Activated T-cell treated with anti-CD3 and anti-CD28 coated beads for 48 hours (primary cell): ENCODE measurements around the gene SCG3.
"Not testable (repeated sequence)": the region's sequence is repeated elsewhere in the genome, so short reads cannot be mapped to it uniquely, and the experiment has no call there.

Source experiments
- DNase-seq: peaks from one replicate; pipeline ENCODE4 v3.0.0-alpha.2; 2020; ENCODE audit warnings: low read depth

Gene SCG3

DNA sequence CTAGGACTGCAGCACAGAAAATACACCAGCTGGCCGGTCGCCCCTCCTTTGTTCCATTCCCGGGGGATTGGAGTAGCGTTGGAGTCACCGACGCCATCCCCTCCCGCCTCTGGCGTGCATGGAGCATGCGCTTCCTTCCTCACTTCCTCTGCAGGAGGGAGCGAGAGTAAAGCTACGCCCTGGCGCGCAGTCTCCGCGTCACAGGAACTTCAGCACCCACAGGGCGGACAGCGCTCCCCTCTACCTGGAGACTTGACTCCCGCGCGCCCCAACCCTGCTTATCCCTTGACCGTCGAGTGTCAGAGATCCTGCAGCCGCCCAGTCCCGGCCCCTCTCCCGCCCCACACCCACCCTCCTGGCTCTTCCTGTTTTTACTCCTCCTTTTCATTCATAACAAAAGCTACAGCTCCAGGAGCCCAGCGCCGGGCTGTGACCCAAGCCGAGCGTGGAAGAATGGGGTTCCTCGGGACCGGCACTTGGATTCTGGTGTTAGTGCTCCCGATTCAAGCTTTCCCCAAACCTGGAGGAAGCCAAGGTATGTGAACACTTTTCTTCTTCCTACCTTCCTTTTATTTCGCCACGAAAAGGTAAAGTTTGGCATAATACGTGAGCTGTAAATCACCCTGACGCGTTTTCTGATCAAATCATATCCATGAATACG, at the start of gene SCG3:
SCG3 (plus strand) TSS at position 201 of the 661 bp plus-strand sequence; CDS start at position 454, 253 bp downstream.
- peak; percentile 53 for DNase-seq

- DNase-seq: peak; percentile 1
These were observed 46.6 kb upstream of the SCG3 start for GRCh38 chr15:51634591-51635198.

GRCh38 chr15:51641490-51642130, 39.7 kb upstream of the SCG3 start:
- DNase-seq: no peak

DNA sequence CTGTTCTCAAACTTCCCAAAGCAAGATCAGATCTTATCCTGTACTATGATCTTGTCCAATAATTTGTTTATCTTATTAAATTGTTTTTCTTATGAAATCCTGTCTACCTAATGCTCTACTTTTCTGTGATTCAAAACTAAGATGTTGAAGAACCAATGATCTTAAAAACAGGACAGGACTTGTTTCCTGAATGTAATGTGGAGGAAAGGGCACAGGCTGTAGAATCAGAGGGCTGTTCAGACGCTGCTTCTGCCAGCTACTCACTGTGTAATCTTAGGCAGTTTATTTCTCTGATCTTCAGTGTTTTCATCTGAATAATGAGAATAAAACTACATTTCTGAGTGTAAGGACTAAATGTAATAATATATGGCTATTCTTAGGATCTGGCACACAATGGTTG, 38.6 kb upstream of the SCG3 start:
- DNase-seq: no peak

- DNase-seq: no peak
These were observed 34.2 kb upstream of the SCG3 start for GRCh38 chr15:51647128-51647562.

- not testable (repeated sequence) for DNase-seq
These were observed 33.2 kb upstream of the SCG3 start for GRCh38 chr15:51648101-51648500.

GRCh38 chr15:51648643-51649042, 32.7 kb upstream of the SCG3 start:
- not testable (repeated sequence) for DNase-seq

DNA sequence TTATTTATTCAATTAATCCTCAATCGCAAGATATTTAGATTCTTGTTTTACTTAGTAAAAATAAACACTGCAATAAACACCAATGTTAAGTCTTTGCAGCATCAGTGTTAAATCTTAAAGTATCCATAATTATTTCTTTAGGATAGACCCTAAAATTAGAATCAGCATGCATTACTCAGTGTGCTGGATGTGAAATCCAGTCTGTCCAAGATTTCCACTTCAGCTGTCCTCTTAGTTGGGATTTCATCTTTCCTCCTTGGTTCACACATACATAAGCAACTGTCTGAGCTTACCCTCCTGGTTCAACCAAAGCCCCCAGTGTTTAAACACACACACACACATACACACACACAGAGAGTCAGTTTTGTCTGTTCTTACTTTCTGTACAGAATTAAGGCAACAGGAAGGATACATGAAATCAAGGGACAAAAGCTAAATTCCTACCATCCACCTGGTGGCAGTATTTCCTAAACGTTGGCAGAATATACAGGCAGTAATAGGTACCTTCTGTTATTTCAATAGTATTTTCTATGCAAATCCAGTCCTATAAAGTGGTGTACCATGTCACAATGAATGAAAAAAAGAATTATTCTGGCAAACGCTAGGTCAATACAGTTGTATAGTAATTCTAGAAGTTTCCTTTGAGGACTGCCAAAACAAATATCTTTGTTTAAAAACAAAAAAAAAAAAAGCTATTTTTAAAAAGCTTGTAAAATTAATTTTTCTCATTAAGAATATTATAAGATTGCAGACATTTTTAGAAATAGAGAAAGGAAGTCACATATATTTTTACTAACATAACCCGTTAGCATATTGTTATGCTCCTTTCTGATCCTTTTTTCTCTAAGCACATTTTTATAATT, 31.4 kb upstream of the SCG3 start:
- peak; percentile 4 for DNase-seq

GRCh38 chr15:51652084-51652668, 29.1 kb upstream of the SCG3 start:
- no peak for DNase-seq

DNA sequence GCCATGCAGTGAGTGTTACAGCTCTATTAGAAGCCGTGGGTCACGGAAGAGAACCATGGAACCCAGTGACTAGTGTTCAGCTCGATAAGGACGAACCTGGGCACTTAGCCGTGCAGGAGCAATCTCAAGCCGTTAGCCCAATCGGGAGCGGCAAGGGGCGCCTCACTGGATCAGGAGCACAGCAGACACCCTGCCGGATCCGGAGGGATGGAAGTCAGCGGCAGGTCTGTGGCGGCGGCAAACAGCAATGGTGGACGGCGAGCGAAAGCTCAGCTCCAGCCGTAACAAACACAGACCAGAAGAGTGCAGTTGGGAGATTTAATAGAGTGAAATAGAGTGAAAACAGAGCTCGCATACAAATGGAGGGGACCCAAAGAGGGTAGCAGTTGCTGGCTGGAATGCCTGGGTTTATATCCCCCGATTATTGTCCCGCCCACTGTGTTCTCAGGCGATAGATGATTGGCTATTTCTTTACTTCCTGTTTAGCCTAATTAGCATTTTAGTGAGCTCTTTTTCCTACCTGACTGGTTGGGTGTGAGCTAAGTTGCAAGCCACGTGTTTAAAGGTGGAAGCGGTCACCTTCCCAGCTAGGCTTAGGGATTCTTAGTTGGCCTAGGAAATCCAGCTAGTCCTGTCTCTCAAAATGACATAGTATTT, 25.8 kb upstream of the SCG3 start:
- DNase-seq: not testable (repeated sequence)

DNA sequence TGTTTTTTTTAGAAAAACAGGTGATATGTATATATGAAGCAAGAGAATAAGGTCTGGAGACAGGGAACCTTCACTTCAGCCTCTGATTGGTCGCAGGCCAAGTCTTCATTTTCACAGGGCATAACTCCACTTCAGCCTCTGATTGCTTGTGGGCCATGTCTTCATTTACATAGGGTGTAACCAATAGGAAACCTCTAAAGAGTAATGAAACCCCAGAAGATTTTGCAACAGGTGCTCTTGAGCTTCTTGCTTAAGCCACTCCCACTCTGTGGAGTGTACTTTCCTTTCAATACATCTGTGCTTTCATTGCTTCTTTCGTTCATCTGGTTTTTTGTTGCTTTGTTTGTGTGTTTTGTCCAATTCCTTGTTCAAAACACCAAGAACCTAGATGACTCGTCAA, 22.6 kb upstream of the SCG3 start:
- DNase-seq: no peak

- DNase-seq: no peak
These were observed 20.2 kb upstream of the SCG3 start for GRCh38 chr15:51661072-51661471.

GRCh38 chr15:51667478-51667877, 13.8 kb upstream of the SCG3 start:
- no peak for DNase-seq

DNA sequence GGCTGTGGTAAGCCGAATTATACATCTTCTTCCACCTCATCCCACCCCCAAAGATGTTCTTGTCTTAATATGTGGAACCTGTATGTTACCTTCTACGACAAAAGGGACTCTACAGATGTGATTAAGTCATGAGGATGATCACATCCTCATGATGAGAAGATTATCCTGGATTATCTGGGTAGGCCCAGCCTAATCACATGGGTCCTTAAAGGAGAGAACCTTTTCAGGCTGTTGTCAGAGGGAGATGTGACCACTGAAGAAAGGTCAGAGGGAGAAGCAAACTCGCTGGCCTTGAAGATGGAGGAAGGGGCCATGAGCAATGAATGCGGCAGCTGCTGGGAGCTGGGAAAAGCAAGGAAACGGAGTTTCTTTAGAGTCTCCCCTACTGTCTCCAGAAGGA, 12.9 kb upstream of the SCG3 start:
- DNase-seq: no peak

DNA sequence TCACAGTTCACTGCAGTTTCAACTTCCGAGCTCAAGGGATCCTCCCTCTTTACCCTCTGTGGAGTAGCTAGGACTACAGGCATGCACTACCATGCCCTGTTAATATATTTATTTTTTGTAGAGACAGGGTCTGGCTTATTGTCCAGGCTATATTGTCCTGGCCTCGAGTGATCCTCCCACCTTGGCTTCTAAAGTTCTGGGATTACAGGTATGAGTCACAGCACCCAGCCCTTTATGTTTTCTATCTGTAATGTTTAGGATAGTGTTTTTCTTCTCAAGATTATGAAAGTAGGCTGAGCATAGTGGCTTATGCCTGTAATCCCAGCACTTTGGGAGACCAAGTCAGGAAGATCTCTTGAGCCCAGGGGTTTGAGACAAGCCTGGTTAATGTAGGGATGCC, 11.9 kb upstream of the SCG3 start:
- DNase-seq: no peak

DNA sequence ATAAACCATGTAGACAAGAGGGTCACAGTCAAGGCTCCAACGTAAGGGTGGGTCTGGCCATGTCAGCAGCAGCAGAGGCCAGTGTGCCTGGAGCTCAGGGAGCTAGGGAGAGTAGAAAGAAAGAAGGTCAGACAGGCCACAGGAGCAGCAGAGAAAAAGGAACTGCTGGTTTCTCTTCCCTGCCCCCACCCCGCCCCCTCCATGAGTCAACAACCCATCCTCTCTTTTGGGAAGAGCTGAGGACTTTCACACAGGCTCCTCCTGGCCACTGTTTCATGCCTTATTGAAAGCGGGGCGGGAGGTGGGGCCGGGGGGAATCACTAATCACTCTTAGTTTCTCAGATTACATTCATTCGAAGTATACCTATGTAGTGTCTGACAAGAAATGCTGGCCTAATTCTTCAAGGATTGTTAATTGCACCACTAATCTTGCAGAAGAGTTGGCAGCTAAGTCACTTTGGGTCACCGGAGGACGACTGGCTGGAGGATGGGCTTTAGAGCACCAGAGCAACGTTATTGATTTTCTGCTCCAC, 9.1 kb upstream of the SCG3 start:
- no peak for DNase-seq

DNA sequence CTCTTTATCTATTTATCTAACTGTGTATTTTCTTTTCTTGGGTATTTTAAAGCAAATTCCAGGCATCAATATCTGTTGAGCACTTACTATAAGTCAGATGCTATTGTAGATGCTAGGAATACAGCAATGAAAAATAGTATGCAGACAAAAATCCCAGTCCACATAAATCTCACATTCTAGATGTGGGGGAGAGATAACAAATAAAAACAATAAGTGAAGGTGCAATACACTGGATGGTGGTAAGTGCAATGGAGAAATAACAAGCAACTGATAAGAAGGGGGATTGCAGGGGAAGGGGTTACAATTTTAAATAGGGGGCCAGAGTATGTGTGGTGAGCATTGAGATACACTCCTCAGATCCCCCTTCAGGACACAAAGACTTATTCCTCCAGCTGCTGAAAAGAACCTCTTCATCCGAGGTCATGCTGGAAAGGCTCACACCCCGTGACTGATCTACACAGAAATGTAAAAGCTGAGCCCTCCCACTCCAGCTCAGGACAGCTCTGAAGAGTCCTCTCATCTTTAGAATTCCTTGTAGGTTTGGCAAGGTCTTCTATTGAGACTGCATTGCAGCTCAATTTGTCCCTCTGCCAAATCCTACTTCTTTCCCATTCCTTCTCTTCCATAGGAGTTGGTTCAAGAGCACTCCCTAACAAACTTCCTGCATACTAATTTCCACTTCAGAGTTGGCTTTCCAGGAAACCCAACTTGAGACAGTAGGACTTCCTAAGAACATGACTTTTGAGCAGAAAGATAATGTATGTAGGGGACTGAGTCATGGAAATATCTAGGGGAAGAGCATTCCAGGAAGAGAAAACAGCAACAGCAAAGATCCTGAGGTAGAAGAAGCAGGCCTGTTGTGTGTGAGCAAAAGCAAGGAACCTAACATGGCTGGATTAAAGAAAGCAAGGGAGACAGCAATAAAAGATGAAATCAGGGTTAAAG, 8.1 kb upstream of the SCG3 start:
- no peak for DNase-seq

- no peak for DNase-seq
These were observed 6.1 kb upstream of the SCG3 start for GRCh38 chr15:51675234-51675633.

DNA sequence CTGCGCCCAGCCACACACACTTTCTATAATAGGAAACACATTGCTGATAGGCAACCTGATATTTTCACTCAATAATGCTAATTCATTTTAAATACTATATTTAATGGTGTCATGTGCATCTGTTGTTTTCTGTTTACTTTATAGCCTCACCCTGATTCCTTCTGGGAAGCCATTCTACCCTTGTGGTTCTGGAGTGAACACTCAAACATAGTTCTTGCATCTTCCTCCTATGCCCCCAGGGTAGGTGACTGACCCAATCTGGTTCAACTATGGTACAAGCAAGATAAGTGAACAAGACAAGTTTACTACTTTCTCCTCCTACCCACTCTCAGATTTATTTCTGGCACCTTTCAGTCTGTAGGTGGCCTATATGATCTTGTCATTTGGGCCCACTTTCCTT, 4.3 kb upstream of the SCG3 start:
- no peak for DNase-seq

GRCh38 chr15:51677452-51677851, 3.9 kb upstream of the SCG3 start:
- no peak for DNase-seq
